Vagina (tissue), 2 donors: ENCODE measurements around the gene DUSP22. TPM values are rescaled to one million over a fixed set of nuclear protein-coding genes. Genes with fewer than 3 reads are reported as not detected.

Experiments used
- DNase-seq, 2 donors: peaks; one replicate each; pipeline ENCODE4 v3.0.0-alpha.2; 2017; ENCODE audit errors: extremely low spot score in 2 of 2
- H3K27ac ChIP-seq: fragments of 200-600 bp; sonication (generic); one replicate; pipeline ENCODE4 v1.5.1; 2019
- H3K27me3 ChIP-seq: fragments of 200-600 bp; sonication (generic); one replicate; pipeline ENCODE4 v1.5.1; 2019
- H3K36me3 ChIP-seq, 2 donors: fragments of 200-600 bp; sonication (generic); one replicate each; pipeline ENCODE4 v1.5.1; 2017 to 2019
- H3K4me1 ChIP-seq: fragments of 200-600 bp; sonication (generic); one replicate; pipeline ENCODE4 v1.5.1; 2019
- H3K4me3 ChIP-seq, 2 donors: fragments of 200-600 bp; sonication (generic); 1 replicate in 1 of 2; 2 replicates in 1 of 2; pipeline ENCODE4 v1.5.1; 2016 to 2019
- H3K9me3 ChIP-seq: fragments of 200-600 bp; sonication (generic); one replicate; pipeline ENCODE4 v1.5.1; 2019
- POLR2A ChIP-seq, 2 donors: fragments of 450-650 bp; IDR thresholded peaks; one replicate each; pipeline ENCODE4 v1.6.1; 2017; ENCODE audit warnings: antibody characterized with exemption in 2 of 2, mild to moderate bottlenecking in 2 of 2, moderate library complexity in 2 of 2
- POLR2AphosphoS5 ChIP-seq, 2 donors: sonication (generic); formaldehyde crosslinking; IDR thresholded peaks; one replicate each; pipeline ENCODE4 v1.9.0; 2017; ENCODE audit warnings: antibody characterized with exemption in 2 of 2, mild to moderate bottlenecking in 2 of 2, low read depth in 1 of 2; ENCODE audit not compliant: insufficient read depth in 1 of 2
- intact Hi-C: fragments of 100-400 bp; cut with DNase I; formaldehyde crosslinking; loops from one replicate; pipeline ENCODE4 v1.15.1; 2023
- total RNA-seq: library from RNA; depleted of rRNA; stranded (reverse); fragments of >200 nt; gene quantifications from one replicate; pipeline ENCODE4 v1.2.3, GENCODE V29; 2016
- TF ChIP-seq, protein P1 (sequence below), 3 experiments: fragments of 450-650 bp in 2 of 3; fragments of 200-600 bp in 1 of 3; sonication (generic) in 1 of 3; IDR thresholded peaks; one replicate each; pipeline ENCODE4 v1.5.1; 2017 to 2019; ENCODE audit warnings: antibody characterized with exemption in 3 of 3, mild to moderate bottlenecking in 2 of 3, moderate library complexity in 2 of 3

The DUSP22 gene
- total RNA-seq, 1 donor from 2014 or later = 57.5 TPM

DNA sequence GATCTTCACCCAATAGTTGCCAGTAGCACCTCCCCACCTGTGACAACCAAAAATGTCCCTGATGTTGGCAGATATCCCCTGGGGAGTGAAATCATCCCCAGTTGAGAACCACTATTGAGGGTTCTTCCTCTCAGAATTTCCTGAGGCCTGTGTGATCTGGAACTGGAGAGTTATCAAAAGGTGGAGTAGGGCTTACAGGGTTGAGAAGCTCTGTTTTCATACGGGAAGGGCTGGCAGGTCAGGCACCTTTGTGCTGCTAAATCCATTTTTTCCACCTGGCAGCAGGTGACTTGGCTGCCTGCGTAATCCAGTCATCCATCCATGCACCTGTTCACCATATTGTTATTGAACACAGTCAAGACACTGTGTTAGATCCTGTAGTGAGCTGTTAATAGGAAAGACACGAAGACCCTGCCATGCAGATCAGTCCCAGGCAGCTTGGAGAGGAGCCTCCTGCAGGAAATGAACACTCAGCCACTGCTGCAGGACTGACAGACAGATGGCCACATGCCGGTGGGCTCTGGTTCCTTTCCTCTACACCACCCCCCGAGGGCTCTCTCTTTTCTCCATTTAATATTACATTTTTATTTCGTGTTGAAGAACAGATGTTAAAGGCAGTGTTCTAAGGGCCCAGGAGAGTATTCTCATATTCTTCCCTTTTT lies 5.4 kb downstream of the DUSP22 start:
- intact Hi-C loops = no loop called here
- no peak overlapping the region for H3K27ac ChIP-seq

DNA sequence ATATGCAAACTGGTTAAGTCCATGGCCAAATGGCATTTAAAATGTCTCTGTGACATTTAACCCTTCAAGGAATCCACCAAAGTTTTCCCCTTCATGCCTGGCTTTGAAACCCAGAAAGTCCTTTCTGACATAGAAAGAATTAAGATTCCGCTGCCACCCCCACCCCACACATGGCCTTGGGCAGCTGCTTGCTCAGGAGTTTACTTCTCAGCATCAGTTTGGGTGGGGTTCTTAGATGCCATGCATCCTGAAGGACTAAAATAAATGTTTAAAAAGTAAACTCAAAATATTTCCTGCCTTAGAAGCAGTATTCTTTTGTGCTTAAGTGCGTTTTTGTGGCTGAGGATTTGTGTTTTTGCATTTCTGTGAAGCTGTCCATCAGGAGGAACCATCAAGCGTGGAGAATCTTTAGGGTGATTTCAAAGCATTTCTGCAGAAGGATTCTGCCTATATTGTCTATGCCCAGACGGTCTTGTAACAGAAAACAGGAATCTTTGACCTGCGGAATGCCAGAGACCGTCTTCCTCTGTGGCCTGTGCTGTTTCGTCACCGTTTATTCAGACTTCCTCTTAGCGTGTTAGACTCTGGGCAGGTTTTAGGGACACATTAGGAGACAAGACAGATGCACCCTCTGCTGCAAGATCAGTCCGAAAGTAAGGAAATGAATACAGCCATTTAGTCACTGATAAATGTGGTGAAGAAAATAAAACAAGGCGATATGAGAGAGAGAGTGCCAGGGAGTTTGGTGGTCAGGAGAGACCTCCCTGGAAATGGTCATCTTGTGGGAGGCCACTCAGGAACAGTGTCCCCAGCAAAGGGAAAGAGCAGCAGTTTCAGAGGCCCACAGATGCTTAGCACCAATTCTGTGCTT lies 6.2 kb downstream of the DUSP22 start:
- TF ChIP-seq POLR2A (IDR thresholded peaks at IDR 0.05) = no peak
- no peak for TF ChIP-seq POLR2AphosphoS5 (IDR thresholded peaks at IDR 0.05; ENCODE audit: insufficient read depth in 1 of 2, low read depth in 1 of 2)
- TF ChIP-seq, protein P1, sequence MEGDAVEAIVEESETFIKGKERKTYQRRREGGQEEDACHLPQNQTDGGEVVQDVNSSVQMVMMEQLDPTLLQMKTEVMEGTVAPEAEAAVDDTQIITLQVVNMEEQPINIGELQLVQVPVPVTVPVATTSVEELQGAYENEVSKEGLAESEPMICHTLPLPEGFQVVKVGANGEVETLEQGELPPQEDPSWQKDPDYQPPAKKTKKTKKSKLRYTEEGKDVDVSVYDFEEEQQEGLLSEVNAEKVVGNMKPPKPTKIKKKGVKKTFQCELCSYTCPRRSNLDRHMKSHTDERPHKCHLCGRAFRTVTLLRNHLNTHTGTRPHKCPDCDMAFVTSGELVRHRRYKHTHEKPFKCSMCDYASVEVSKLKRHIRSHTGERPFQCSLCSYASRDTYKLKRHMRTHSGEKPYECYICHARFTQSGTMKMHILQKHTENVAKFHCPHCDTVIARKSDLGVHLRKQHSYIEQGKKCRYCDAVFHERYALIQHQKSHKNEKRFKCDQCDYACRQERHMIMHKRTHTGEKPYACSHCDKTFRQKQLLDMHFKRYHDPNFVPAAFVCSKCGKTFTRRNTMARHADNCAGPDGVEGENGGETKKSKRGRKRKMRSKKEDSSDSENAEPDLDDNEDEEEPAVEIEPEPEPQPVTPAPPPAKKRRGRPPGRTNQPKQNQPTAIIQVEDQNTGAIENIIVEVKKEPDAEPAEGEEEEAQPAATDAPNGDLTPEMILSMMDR (IDR thresholded peaks at IDR 0.05) = no peak
- H3K4me1 ChIP-seq = peaks cover 37% of the 10 kb centered on the region
- H3K4me3 ChIP-seq = no peak overlapping the region
- no peak overlapping the region for H3K27ac ChIP-seq
- no peaks in the 10 kb centered on the region for H3K27me3 ChIP-seq
- intact Hi-C loops = no loop called here
- no peak for DNase-seq
- no peaks in the 10 kb centered on the region for H3K9me3 ChIP-seq
- H3K36me3 ChIP-seq = no peaks in the 10 kb centered on the region

More for the DNA sequence above, 5.4 kb downstream of the DUSP22 start:
- TF ChIP-seq, protein P1 (IDR thresholded peaks at IDR 0.05) = no peak
- TF ChIP-seq POLR2AphosphoS5 (IDR thresholded peaks at IDR 0.05; ENCODE audit: insufficient read depth in 1 of 2, low read depth in 1 of 2) = no peak
- no peak for TF ChIP-seq POLR2A (IDR thresholded peaks at IDR 0.05)
- no peaks in the 10 kb centered on the region for H3K9me3 ChIP-seq
- no peaks in the 10 kb centered on the region for H3K36me3 ChIP-seq
- H3K4me3 ChIP-seq = no peak overlapping the region
- peaks cover 40% of the 10 kb centered on the region for H3K4me1 ChIP-seq
- DNase-seq = peak in 1 of 2 donors; percentile 83
- H3K27me3 ChIP-seq = no peaks in the 10 kb centered on the region

DNA sequence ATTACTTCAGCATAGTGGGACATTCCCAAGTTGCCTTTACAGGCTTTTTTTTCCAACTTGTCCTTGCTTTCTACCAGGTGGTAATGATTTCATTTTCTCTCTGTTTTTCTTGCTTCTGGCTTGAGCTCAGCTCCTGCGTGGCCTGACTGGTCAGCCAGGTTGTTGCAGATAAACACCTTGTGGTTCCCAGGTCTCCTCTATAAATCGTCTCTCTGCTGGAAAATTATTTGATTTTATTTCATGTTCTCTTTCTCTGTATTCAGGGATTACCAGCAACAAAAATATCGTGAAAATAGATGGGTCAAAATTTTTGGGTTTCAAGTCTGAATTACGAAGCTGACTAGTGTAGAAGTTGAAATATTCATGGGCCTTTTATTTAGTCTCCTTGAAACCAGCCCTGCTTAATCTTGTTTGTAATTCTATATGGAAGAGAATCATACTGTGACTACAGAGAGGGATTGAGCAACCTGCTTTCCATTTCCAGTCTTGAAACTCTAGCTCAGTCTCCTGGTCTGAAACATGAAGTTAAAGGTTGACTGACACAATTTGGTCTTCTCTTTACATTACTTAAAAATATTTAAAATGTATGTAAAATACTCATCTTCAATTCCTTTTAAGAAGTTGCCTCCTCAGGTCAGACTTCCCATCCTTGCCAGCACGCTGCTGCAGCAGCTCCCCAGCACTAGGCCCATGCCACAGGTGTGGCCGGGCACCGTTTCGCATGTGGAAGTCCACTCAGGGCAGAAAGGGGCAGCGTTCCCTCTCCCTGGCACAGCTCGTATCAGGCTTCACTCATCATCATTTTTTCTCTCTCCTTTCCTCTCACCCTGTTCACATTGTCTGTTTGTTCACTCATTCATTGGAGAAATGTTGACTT lies 7.1 kb downstream of the DUSP22 start:
- Histone ChIP-seq H3K4me3 (no peak overlapping the region), H3K4me1 (peaks cover 30% of the 10 kb centered on the region), H3K9me3 (no peaks in the 10 kb centered on the region), H3K27ac (no peak overlapping the region), H3K27me3 (no peaks in the 10 kb centered on the region), H3K36me3 (no peaks in the 10 kb centered on the region)
- no peak for DNase-seq
- intact Hi-C loops = no loop called here
- TF ChIP-seq POLR2A (IDR thresholded peaks at IDR 0.05) (no peak), POLR2AphosphoS5 (IDR thresholded peaks at IDR 0.05; ENCODE audit: insufficient read depth in 1 of 2, low read depth in 1 of 2) (no peak)
- TF ChIP-seq, protein P1 (IDR thresholded peaks at IDR 0.05) = no peak

GRCh38 chr6:300026-300425 lies 7.7 kb downstream of the DUSP22 start:
- peaks cover 26% of the 10 kb centered on the region for H3K4me1 ChIP-seq
- no peaks in the 10 kb centered on the region for H3K27me3 ChIP-seq
- H3K27ac ChIP-seq = no peak overlapping the region
- no peaks in the 10 kb centered on the region for H3K36me3 ChIP-seq
- TF ChIP-seq, protein P1 (IDR thresholded peaks at IDR 0.05) = no peak
- TF ChIP-seq POLR2A (IDR thresholded peaks at IDR 0.05) (no peak), POLR2AphosphoS5 (IDR thresholded peaks at IDR 0.05; ENCODE audit: insufficient read depth in 1 of 2, low read depth in 1 of 2) (no peak)
- no peak for DNase-seq
- H3K9me3 ChIP-seq = no peaks in the 10 kb centered on the region
- intact Hi-C loops = no loop called here
- no peak overlapping the region for H3K4me3 ChIP-seq
